ENCODE measurements around the gene CCDC197. TPM values are rescaled to one million over a fixed set of nuclear protein-coding genes. Genes with fewer than 3 reads are reported as not detected.

Gene CCDC197
- total RNA-seq: not detected

- no peak for TF ChIP-seq CTCF (IDR thresholded peaks at IDR 0.05; ENCODE audit: low read depth)
These were observed at the start of gene CCDC197 for GRCh38 chr14:93997082-93997481. Gene CCDC197 (plus strand): TSS chr14:93997301. CDS start chr14:93998132, 831 bp downstream.

GRCh38 chr14:93949511-93950075, 47.5 kb upstream of the CCDC197 start:
- no peak for TF ChIP-seq CTCF (IDR thresholded peaks at IDR 0.05; ENCODE audit: low read depth)

- TF ChIP-seq CTCF (IDR thresholded peaks at IDR 0.05; ENCODE audit: low read depth): no peak
These were observed 46.0 kb upstream of the CCDC197 start for GRCh38 chr14:93950948-93951634.

- TF ChIP-seq CTCF (IDR thresholded peaks at IDR 0.05; ENCODE audit: low read depth): no peak
These were observed 45.2 kb upstream of the CCDC197 start for GRCh38 chr14:93951635-93952540.

GRCh38 chr14:93952829-93953228, 44.3 kb upstream of the CCDC197 start:
- no peak for TF ChIP-seq CTCF (IDR thresholded peaks at IDR 0.05; ENCODE audit: low read depth)

DNA sequence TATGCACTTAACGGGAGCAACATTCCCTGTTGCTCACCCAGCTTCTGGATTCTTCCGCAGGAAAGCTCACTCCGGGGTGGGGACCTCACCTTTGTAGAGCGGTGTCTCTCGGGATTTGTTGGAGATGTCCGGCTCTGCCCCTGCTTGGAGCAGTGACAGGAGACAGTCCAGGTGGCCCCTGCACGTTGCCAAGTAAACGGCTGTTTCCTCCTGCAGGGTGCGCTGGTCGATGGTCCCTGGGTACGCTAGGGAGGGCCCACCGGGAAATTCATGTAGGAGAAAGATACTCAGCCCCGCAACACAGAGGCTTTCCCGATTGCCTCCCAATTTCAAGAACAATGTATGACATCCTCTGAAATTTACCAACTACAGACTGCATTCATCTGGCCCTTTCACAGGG, 43.8 kb upstream of the CCDC197 start:
- no peak for TF ChIP-seq CTCF (IDR thresholded peaks at IDR 0.05; ENCODE audit: low read depth)
